HG03457 (cell line): ENCODE measurements around the gene NFATC2.
"Not testable (repeated sequence)": the region's sequence is repeated elsewhere in the genome, so short reads cannot be mapped to it uniquely, and the experiment has no call there.

ENCODE experiments used
- ATAC-seq: cut with Tn5 transposase; IDR thresholded peaks from one replicate; pipeline ENCODE4 v1.9.1; 2021; ENCODE audit warnings: moderate number of reproducible peaks; ENCODE audit not compliant: unreplicated experiment

NFATC2 gene

DNA sequence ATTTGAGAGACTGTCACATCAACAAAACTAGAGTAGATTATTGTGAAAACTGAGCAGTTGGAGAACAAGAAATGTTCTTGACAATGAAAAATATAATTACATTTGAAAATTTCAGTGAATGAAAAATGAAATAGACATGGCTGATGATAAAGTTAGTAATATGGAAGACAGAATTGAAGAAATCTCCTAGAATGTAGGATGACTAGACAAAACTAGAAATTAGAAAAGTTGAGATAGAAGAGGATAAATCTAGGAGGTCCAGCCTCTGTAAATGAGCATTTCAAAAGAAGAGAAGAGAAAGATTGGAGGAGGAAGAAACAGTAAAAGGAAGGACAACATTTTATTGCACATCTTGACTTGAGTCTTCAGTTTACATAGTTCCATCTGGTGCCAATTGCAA lies 178.7 kb downstream of the NFATC2 start:
- no peak for ATAC-seq

DNA sequence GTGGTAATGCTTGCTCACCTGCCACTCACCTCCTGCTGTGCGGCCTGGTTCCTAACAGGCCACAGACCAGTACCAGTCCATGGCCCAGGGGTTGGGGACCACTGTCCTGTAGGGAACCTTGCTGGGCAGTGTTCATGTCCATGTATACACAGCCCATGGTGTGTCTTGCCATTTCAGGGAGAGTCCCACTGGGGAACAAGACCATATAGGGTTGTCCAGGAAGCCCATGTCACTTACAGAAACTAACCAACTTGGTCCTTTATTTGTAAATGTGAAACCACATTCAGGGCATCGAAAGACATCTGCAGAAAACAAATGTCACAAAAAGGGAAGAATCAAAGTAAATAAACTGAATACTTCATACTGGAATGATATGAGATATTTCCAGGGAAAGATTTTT lies 179.1 kb downstream of the NFATC2 start:
- no peak for ATAC-seq

DNA sequence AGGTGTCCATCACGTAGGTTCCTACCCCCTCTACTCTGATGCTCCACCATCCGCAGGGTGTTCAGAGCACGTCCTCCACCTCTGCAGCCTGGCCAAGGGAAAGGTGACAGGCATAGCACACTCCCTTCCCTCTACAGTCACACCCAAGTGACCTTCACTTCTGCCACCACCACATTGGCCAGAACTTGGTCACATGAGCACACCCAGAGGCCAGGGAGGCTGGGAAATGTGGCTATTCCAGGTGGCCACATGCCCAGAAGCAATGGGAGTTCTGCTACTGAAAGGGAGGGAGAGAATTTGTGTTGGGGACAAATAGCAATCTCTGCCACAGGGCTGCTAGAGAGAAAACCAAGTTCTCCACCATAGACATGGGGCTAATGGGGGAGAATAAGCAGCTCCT lies 180.3 kb downstream of the NFATC2 start:
- ATAC-seq, result no peak

DNA sequence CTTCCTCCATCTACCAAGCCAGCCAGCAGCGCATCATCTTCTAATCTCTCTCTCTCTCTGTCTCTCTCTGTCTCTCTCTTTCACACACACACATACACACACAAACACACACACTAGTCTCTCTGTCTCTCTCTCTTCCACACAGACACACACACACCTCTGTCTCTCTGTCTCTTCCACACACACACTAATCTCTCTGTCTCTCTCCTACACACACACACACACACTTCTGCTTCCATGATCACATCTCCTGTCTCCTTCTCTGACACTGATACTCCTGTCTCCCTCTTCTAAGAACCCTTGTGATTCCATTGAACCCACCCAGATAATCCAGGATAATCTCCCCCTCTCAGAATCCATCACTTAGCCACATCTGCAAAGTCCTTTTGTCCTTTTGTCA lies 181.3 kb downstream of the NFATC2 start:
- ATAC-seq, result no peak

DNA sequence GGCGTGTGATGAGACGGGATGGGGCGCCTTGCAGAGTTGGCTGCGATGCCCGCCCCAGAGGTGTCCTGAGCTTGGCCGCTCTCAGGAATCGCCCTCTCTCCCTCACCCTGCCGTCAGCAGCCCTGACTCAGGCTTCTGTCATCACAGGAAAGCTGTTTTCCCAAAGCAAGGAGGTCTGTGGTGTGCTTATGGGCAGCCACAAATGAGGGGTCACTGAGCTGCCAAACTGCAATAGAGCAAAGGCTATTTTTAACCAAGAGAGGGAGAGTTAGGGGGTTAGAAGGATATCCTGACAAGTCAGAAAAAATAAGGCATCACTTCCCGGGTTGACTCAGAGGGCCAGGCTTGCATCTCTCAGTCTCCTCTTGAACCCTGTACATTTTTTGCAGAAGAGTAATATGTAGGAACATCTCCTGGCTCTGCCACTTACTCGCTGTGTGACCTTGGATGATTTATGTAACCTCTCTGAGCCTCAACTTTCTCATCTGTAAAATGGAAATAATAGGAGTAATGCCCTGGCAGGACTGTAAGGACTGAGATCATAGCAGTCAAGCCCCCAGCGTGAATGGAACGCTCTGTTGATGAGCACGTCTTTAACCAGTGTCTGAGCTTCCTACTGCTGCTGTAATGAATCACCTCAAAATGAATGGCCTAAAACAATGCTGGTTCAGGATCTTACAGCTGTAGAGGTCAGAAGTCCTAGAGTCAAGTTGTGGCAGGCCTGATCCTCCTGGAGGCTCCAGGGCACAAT lies 181.9 kb downstream of the NFATC2 start:
- ATAC-seq, result no peak

DNA sequence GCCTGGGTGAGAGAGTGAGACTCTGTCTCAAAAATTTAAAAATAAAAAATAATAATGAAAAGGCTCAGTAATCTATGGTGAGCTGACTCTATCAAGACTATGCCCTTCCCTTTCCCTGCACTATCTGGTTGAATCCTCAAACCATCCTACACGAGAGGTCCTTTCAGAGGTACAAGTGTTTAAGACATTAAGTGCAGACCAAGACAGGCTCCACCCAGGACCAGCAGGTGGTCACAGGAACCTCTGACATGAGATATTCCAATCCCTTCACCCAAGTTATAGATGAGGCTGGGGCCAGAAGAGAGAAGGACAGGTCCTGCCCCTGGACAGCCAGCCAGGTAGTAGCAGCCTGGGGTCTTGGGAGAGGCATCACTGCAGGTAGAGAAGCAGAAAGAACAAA lies 182.6 kb downstream of the NFATC2 start:
- ATAC-seq, result no peak

DNA sequence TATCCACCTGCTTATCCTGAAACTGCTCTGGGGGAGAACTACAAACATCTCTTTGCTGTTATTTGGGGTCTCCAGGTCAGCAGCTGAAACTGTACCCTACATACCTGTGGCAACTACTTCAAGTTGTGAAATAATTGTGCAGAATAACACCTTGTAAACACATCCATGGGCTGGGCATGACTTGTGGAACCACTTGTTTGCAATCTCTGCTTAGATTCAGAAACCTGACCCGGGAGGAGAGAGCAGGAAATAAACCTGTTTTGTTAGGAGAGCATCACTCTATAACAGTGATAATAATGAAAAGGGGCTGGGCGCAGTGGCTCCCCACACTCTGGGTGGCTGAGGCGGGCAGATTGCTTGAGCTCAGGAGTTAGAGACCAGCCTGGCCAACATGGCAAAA lies 183.1 kb downstream of the NFATC2 start:
- ATAC-seq, result no peak

DNA sequence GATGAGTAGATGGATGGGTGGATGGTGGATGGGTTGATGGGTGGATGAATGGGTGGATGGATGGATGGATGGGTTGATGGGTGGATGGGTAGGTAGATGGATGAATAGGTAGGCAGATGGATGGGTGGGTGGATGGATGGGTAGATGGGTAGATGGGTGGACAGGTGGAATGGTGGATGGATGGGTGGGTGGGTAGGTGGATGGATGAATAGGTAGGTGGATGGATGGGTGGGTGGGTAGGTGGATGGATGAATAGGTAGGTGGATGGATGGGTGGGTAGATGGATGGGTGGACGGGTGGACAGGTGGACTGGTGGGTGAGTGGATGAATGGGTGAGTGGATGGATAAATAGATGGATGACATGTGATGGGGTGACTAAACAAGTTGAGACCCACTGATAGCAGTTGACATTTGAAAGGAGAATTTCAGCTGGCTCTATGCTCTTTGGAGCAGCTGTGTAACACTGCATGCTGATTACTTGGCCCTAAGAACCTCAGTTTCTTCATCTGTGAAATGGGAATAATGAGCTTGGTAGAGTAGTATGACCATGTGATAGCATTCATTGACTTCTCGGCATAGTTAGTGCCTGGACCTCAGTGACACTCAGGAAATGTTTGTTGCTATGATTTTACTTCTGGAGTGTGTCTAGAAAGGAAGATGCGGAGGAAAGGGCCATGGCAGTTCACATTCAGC lies 184.3 kb downstream of the NFATC2 start:
- ATAC-seq, result no peak

DNA sequence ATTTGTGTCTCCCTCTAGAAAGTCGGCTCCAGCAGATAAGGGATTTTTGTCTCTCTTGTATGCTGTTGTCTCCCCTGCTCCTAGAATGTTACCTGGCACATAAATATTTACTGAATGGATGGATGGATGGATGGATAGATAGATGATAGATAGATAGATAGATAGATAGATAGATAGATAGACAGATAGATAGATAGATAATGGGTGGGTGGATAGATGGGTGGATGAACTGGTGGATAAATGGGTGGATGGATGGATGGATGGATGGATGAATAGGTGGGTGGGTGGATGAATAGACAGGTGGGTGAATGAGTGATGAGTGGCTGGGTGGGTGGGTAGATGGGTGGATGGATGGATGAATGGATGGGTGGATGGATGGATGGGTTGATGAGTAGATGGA lies 185.0 kb downstream of the NFATC2 start:
- ATAC-seq, result no peak

DNA sequence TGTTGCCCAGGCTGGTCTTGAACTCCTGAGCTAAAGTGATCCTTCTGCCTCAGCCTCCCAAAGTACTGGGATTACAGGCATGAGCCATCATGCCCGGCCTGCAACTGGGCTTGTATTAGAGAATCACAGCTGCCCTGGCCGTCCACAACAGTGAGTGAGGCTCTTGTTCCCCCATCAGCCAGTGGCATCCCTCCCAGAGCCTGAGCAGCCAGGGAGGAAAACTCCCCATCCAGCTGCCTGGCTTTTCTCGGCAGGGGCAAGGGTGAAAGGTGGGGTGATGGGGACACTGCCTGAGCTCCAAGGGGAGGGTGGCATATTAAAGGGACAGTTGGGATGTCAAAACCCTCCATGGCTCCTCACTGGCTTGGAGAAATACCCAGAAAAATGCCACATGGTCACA lies 185.6 kb downstream of the NFATC2 start:
- ATAC-seq, result no peak

DNA sequence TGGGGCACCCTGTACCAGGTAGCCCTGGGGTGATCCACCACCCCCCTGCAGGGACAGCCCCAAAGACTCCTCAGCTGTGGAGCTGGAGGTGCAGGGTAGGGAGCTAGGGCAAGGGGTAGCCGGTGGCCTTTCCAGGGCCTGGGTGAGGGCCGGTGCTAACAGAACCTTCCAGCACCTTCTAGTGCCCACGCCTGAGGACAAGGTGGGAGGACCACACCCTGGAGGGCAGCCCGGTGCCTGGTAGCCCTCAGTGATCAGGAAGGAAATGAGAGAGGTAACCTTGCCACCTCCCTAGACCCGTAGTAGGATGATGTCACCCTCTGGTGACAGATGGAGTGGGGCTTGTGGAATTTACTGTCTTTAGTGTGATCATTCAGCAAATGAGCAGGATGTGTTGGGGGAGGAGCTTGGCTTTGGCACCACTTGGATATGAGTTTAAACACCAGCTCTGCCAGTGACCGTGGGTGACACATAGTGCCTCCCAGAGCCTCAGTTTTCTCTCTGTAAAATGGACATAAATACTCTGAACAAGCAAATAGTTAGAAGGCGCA lies 187.7 kb downstream of the NFATC2 start:
- ATAC-seq, result no peak

DNA sequence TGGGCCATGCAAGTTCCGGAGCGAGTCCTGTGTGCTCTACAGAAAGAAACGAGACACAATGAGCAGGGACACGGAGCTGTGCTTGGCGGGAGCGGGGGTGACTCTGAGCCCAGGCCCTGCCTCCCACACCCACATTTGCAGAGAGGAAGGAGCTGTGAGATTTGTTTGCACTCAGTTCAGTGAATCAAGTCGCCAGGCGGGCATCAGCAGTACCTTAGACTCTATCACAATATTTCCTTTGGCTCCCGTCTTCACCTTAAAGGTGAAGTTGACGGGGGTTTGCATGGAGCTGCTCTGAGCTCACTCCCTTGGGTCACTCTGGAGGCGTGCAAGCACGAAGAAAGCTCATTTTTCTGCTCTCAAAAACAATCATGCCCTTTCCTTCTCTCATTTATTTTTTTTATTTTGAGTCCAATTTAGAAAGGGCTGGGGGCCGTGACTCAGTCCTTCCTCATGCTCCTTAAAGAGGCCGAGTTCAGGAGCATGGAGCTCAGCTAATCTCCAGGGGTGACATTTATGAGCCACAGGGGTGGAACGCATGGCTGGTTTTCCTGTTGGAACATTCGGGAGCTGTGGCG lies 188.2 kb downstream of the NFATC2 start:
- ATAC-seq, result no peak

DNA sequence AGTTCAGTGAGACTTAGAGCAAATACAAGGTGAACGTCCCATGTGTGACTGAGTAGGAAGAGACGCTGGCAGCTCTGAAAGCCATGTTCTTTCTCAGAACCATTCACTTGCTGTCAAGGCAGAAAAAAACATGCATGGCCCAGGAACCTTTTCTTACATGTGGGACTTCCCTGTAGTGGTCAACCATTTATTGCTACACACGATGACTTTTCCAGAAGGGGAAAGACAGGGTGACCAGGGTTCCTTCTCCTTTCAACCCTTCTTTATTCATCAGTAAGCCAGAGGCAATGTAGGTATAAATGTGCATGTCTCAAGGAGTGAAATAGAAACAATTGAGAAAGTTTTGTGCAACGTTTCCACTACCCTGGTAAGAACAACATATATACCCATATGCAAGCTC lies 189.0 kb downstream of the NFATC2 start:
- ATAC-seq, result no peak

DNA sequence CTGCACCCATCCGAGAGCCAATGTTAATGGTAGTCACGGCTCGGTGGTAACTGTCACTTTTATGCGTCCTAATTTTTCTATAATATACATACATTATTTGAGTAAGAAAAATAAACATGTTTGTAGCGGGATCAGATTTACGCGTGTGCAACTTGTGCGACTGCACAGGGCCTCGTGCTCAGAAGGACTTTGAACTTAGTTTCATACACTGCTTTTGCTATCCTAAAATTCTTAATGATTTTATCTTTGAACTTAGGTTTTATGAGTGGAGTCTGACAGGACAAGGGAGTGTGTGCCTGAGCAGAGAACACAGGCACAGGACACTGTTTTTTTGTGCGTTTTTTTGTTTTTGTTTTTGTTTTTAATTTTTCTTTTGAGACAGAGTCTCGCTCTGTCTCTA lies 189.7 kb downstream of the NFATC2 start:
- no peak for ATAC-seq

DNA sequence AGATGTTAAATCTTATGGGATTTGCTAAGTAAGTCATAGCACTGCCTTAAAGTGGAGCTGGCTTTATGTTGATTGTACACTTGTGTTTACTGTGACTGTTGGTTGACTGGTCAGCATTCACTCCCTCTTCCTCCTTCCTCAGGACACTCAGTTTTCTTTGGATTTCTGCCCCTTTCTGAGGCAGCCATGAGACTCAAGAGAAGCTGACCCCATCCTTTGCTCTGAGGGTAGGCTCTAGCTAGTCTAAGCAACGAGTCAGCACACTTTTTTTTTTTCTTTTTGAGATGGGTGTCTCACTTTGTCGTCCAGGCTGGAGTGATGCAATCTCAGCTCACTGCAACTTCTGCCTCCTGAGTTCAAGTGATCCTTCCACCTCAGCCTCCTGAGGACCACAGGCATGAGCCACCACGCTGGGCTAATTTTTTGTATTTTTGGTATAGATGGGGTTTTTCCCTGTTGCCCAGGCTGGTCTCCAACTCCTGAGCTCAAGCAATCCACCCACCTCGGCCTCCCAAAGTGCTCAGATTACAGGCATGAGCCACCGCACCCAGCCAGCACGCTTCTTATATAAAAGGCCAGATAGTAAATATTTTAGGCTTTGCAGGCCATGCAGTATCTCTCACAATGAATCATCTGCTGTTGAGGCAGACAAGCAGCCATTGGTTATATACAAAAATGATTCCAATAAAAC lies 191.4 kb downstream of the NFATC2 start:
- ATAC-seq, result no peak

DNA sequence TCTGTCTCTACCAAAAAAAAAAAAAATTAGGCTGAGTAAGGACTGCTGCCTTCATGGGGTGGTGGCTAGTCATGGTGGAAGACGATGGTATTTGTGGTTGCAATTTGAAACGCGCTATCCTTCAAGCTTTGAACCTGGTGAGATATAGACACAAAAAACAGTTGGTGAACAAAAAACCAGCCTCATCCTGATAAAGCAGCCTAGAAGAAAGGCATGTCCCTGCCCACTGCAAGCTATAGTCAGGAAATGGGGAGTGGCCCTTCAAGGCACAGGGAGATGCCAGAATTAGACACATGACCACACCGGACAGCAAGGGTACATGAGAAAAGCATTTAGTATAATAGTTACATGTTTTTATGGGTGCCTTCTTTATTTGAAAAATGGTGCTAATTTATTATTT lies 193.6 kb downstream of the NFATC2 start:
- ATAC-seq, result no peak

DNA sequence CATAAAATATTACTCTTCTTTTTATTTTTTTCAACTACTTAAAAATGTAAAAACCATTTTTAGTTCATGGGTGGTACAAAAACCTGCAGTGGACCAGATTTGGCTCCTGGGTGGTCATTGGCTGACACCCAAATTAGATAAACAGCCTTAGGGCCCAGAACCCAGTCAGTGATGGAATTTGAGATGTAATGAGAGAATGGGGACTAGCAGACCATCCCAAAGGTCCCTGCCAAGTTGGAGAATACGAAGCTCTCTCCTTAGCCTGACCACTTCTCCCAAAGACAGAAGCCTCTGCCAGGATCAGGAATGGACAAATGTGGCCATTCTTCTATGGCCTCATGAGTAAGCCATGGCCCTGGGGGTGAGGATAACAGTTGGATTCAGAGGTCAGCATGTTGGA lies 194.7 kb downstream of the NFATC2 start:
- no peak for ATAC-seq

DNA sequence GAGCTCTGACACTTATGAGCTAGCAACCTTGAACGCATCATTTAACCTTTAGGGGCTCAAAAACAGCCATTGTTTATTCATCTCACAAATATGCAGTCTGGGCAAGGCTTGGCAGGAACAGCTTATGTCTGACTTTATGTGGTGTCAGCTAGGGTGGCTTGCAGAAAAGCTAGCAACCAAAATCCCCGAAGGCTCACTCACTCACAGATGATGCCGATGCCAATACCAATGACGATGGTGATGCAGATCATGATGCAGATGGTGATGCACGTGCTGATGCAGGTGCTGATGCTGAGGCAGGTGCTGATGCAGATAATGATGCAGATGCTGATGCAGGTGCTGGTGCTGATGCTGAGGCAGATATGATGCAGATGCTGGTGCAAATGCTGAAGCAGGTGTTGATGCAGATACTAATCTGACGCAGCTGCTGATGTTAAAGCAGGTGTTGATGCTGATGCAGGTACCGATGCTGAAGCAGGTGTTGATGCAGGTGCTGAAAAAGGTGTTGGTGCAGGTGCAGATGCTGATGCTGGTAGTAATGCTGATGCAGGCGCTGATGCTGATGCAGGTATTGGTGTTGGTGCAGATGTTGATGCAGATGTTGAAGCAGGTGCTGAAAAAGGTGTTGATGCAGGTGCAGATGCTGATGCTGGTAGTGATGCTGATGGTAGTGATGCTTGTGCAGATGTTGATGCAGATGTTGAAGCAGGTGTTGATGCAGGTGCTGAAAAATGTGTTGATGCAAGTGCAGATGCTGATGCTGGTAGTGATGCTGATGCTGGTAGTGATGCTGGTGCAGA lies 195.6 kb downstream of the NFATC2 start:
- ATAC-seq, result no peak

DNA sequence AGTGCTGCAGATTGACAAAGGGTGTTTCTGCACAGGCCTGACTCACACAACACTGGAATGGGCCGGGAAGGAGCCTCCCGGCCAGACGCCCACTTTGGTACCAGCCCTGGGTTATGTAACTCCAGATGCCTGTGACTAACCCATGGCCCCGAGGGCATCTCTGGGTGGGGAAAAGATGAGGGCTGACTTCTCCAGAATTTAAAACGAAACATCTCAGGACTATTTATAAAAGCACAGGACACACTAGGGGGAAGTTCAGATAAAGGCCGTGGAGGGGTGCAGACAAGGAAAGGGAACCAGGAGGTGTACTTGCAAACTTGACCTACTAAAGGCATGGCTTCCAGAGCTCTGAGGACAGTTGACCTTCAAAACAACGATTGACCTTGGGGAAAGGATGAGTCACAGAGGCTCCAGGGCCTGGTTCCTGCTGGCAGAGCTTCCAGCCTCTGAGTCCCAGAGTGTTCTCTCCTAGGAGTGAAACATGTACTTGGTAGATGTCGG lies 196.9 kb downstream of the NFATC2 start:
- ATAC-seq, result no peak

DNA sequence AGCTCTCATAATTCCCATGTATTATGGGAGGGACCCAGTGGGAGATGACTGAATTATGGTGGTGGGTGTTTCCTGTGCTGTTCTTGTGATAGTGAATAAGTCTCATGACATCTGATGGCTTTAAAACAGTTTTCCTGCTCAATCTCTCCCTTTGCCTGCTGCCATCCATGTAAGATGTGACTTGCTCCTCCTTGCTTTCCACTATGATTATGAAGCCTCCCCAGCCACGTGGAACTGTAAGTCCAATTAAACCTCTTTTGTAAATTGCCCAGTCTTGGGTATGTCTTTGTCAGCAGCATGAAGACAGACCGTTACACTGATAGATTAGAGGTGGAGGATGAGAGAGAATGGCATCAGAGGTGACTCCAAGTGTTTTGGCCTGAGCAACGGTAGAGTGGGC lies 198.7 kb downstream of the NFATC2 start:
- not testable (repeated sequence) for ATAC-seq
